Hematopoietic multipotent progenitor cell treated with erythropoietin and hydrocortisone succinate and interleukin-3 and kit ligand, for 8 days (in vitro differentiated cells): ENCODE data around the gene PTBP3.

Experiments used
- DNase-seq: peaks from one replicate; pipeline ENCODE4 v3.0.0-alpha.2; 2015

PTBP3 gene

GRCh38 chr9:112360047-112360804, 26.8 kb upstream of the PTBP3 start:
- no peak for DNase-seq

GRCh38 chr9:112355427-112355897, 22.0 kb upstream of the PTBP3 start:
- DNase-seq, result no peak

- DNase-seq, result no peak
These were observed 20.8 kb upstream of the PTBP3 start for GRCh38 chr9:112354081-112354743.

- DNase-seq, result no peak
These were observed 18.8 kb upstream of the PTBP3 start for GRCh38 chr9:112352209-112352608.

GRCh38 chr9:112351184-112351583, 17.8 kb upstream of the PTBP3 start:
- DNase-seq, result no peak

GRCh38 chr9:112349008-112349333, 15.6 kb upstream of the PTBP3 start:
- DNase-seq, result no peak

- DNase-seq, result peak; percentile 84
These were observed 15.0 kb upstream of the PTBP3 start for GRCh38 chr9:112348257-112349007.

GRCh38 chr9:112341730-112342129, 8.3 kb upstream of the PTBP3 start:
- DNase-seq, result no peak

GRCh38 chr9:112339886-112340285, 6.5 kb upstream of the PTBP3 start:
- no peak for DNase-seq

- DNase-seq, result no peak
These were observed 5.1 kb upstream of the PTBP3 start for GRCh38 chr9:112338561-112338960.

GRCh38 chr9:112337547-112337946, 4.1 kb upstream of the PTBP3 start:
- DNase-seq, result no peak

GRCh38 chr9:112334432-112334841, 1.0 kb upstream of the PTBP3 start:
- peak; percentile 75 for DNase-seq

GRCh38 chr9:112333639-112334431, 416 bp upstream of the PTBP3 start:
- peak; percentile 94 for DNase-seq

- DNase-seq, result no peak
These were observed 794 bp downstream of the PTBP3 start for GRCh38 chr9:112332674-112332976.

- DNase-seq, result peak; percentile 42
These were observed 1.2 kb downstream of the PTBP3 start for GRCh38 chr9:112332214-112332613.

GRCh38 chr9:112331674-112331952, 1.8 kb downstream of the PTBP3 start:
- DNase-seq, result peak; percentile 56

GRCh38 chr9:112328545-112328944, 4.9 kb downstream of the PTBP3 start:
- no peak for DNase-seq

GRCh38 chr9:112327718-112328450, 5.5 kb downstream of the PTBP3 start:
- DNase-seq, result no peak

GRCh38 chr9:112326194-112326593, 7.2 kb downstream of the PTBP3 start:
- DNase-seq, result no peak

GRCh38 chr9:112325600-112325999, 7.8 kb downstream of the PTBP3 start:
- no peak for DNase-seq

GRCh38 chr9:112325127-112325526, 8.3 kb downstream of the PTBP3 start:
- no peak for DNase-seq

GRCh38 chr9:112323378-112323854, 10.0 kb downstream of the PTBP3 start:
- DNase-seq, result no peak
